Colonic mucosa (tissue), 4 donors: ENCODE measurements around the gene NPR3. TPM values are rescaled to one million over a fixed set of nuclear protein-coding genes. Genes with fewer than 3 reads are reported as not detected.

ENCODE experiments used
- DNase-seq: peaks from one replicate; pipeline ENCODE4 v3.0.0-alpha.2; 2020
- H3K27ac ChIP-seq: fragments of 200-600 bp; one replicate; pipeline ENCODE4 v1.8.0; 2021
- H3K27me3 ChIP-seq: fragments of 200-600 bp; one replicate; pipeline ENCODE4 v1.8.0; 2021
- H3K36me3 ChIP-seq: fragments of 200-600 bp; one replicate; pipeline ENCODE4 v1.8.0; 2021
- H3K4me1 ChIP-seq: fragments of 200-600 bp; one replicate; pipeline ENCODE4 v1.8.0; 2021; ENCODE audit warnings: mild to moderate bottlenecking
- H3K4me3 ChIP-seq: fragments of 200-600 bp; one replicate; pipeline ENCODE4 v1.8.0; 2021
- H3K9ac ChIP-seq, 2 donors: one replicate each; pipeline ENCODE4 v1.7.0; 2013; ENCODE audit warnings: control low read depth in 2 of 2, low read depth in 2 of 2, low read length in 2 of 2
- H3K9me3 ChIP-seq: fragments of 200-600 bp; one replicate; pipeline ENCODE4 v1.8.0; 2021
- intact Hi-C: fragments of 100-400 bp; cut with DNase I; formaldehyde crosslinking; loops from one replicate; pipeline ENCODE4 v1.14.1; 2022
- total RNA-seq, 2 donors: library from RNA; stranded (reverse); fragmentation: NEBNext Ultra II Directional in 1 of 2; extraction: Animal tissue kit (Norgen Biotek cat#: 25700) in 1 of 2; gene quantifications; one replicate each; pipeline ENCODE4 v1.2.1, GENCODE V29; 2021
- TF ChIP-seq, protein P1 (sequence below): fragments of 200-600 bp; IDR thresholded peaks from one replicate; pipeline ENCODE4 v1.8.0; 2022; ENCODE audit warnings: antibody characterized with exemption, mild to moderate bottlenecking
- donor health status: healthy.
- donor health status: DM: no; HTN: no; CAD: no.
- donor health status: DM: no; HTN: no; CAD: no.

The NPR3 gene
- 1 to 10 TPM in 1 of 2 donors, under 1 TPM in 1; 0.20 to 3.0 TPM for total RNA-seq

- H3K36me3 ChIP-seq = no peaks in the 10 kb centered on the region
- no peak for DNase-seq
- H3K4me3 ChIP-seq = peak within 1 kb of the TSS; percentile 58
- H3K27me3 ChIP-seq = peaks cover 32% of the 10 kb centered on the region
- no peak within 1 kb of the TSS for H3K27ac ChIP-seq
- intact Hi-C loops = no loop called here
- H3K9me3 ChIP-seq = no peaks in the 10 kb centered on the region
- no peaks in the 10 kb centered on the region for H3K4me1 ChIP-seq
- peak within 1 kb of the TSS in 1 of 2 donors; percentile 58 for H3K9ac ChIP-seq
- TF ChIP-seq, protein P1, sequence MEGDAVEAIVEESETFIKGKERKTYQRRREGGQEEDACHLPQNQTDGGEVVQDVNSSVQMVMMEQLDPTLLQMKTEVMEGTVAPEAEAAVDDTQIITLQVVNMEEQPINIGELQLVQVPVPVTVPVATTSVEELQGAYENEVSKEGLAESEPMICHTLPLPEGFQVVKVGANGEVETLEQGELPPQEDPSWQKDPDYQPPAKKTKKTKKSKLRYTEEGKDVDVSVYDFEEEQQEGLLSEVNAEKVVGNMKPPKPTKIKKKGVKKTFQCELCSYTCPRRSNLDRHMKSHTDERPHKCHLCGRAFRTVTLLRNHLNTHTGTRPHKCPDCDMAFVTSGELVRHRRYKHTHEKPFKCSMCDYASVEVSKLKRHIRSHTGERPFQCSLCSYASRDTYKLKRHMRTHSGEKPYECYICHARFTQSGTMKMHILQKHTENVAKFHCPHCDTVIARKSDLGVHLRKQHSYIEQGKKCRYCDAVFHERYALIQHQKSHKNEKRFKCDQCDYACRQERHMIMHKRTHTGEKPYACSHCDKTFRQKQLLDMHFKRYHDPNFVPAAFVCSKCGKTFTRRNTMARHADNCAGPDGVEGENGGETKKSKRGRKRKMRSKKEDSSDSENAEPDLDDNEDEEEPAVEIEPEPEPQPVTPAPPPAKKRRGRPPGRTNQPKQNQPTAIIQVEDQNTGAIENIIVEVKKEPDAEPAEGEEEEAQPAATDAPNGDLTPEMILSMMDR = no peak
Measured at GRCh38 chr5:32710550-32711361, at the start of gene NPR3. Gene NPR3 (plus strand): TSS chr5:32711321. CDS start chr5:32711777, 456 bp downstream.

- intact Hi-C loops = no loop called here
- Histone ChIP-seq H3K9me3 (no peaks in the 10 kb centered on the region), H3K27me3 (no peaks in the 10 kb centered on the region), H3K4me3 (no peak overlapping the region), H3K36me3 (no peaks in the 10 kb centered on the region), H3K9ac (no peak overlapping the region), H3K4me1 (no peaks in the 10 kb centered on the region), H3K27ac (no peak overlapping the region)
- DNase-seq = no peak
- TF ChIP-seq, protein P1 = no peak
Measured at GRCh38 chr5:32664523-32664922, 46.6 kb upstream of the NPR3 start.

DNA sequence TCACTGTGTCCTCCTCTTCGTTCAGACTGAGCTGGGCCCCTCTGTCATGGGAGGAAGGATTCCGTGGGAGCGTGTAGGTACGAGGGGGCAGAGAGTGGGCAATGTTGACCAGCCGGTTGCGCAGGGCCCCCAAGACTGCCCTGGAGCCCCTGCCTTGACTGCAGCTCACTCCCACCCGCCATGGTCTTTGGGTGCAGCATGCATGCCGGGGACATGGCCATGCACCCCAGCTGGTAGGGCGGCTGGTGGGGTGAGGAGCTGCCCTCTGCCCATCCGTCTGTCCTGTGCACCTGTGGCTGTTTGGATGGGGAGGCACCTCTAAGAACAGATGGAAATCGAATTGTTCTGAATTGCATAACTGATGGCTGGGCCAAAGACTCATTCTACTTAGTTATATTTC, 42.6 kb upstream of the NPR3 start:
- Histone ChIP-seq H3K36me3 (no peaks in the 10 kb centered on the region), H3K27ac (no peak overlapping the region), H3K9me3 (no peaks in the 10 kb centered on the region), H3K9ac (no peak overlapping the region), H3K27me3 (no peaks in the 10 kb centered on the region), H3K4me3 (no peak overlapping the region), H3K4me1 (no peaks in the 10 kb centered on the region)
- DNase-seq = no peak
- TF ChIP-seq, protein P1 = no peak
- intact Hi-C loops = no loop called here

GRCh38 chr5:32673272-32673671, 37.8 kb upstream of the NPR3 start:
- DNase-seq = no peak
- intact Hi-C loops = no loop called here

DNA sequence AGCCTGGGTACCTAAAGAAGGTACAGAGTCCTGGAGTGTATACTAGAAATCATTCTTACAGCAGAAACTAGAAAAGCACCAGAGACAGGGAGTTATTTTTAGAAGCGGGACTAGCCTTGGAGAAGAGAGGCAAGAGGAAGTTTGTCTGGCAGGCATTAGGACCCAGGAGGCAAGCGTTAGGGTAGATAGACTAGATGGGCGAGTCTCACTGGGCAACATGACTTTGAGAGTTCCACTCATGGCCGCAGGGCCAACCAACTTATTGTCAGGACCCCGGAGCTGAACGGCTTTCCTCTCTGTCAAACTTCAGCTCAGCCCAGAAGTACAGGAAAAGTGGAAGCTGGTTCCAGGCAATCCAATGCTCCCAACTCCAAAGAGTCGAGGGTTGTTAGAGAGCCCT, 34.1 kb upstream of the NPR3 start:
- Histone ChIP-seq H3K27ac (no peak overlapping the region), H3K4me1 (no peaks in the 10 kb centered on the region), H3K9me3 (no peaks in the 10 kb centered on the region), H3K27me3 (no peaks in the 10 kb centered on the region), H3K36me3 (no peaks in the 10 kb centered on the region), H3K4me3 (no peak overlapping the region), H3K9ac (no peak overlapping the region)
- intact Hi-C loops = no loop called here
- no peak for DNase-seq
- TF ChIP-seq, protein P1 = no peak

More at GRCh38 chr5:32673272-32673671, 37.8 kb upstream of the NPR3 start:
- H3K4me1 ChIP-seq = no peaks in the 10 kb centered on the region
- no peaks in the 10 kb centered on the region for H3K27me3 ChIP-seq
- TF ChIP-seq, protein P1 = no peak
- H3K9me3 ChIP-seq = no peaks in the 10 kb centered on the region
- H3K4me3 ChIP-seq = no peak overlapping the region
- H3K9ac ChIP-seq = no peak overlapping the region
- no peak overlapping the region for H3K27ac ChIP-seq
- no peaks in the 10 kb centered on the region for H3K36me3 ChIP-seq
